AG04450 (cell line): Measurements from ENCODE around the gene AFG3L2. TPM values are rescaled to one million over a fixed set of nuclear protein-coding genes. Genes with fewer than 3 reads are reported as not detected.
"Not testable (repeated sequence)": the region's sequence is repeated elsewhere in the genome, so short reads cannot be mapped to it uniquely, and the experiment has no call there.

ENCODE experiments used
- CTCF ChIA-PET: fragments of 300-600, 350-600 bp; formaldehyde crosslinking; extraction: SDS; loops from one replicate; lab custom pipeline; 2022; ENCODE audit warnings: antibody characterized with exemption, inconsistent platforms; lab: Charles Lee
- POLR2A ChIA-PET: fragments of 350-600 bp; formaldehyde crosslinking; extraction: SDS; loops from one replicate; lab custom pipeline; 2021; ENCODE audit warnings: antibody characterized with exemption, inconsistent platforms; lab: Yijun Ruan, JAX
- DNase-seq: peaks from one replicate; pipeline ENCODE4 v3.0.0-alpha.2; 2011; ENCODE audit warnings: low read depth, low spot score
- H3K27ac ChIP-seq: one replicate; pipeline ENCODE4 v1.5.1; 2012; ENCODE audit warnings: low read depth, low read length, control low read depth
- H3K27me3 ChIP-seq: one replicate; pipeline ENCODE4 v1.6.0; 2012; ENCODE audit warnings: low read length; ENCODE audit not compliant: control insufficient read depth, insufficient read depth
- H3K4me3 ChIP-seq: 2 replicates; pipeline ENCODE4 v1.5.1; 2011; ENCODE audit warnings: mild to moderate bottlenecking, low read depth, low read length, control low read depth
- H3K9me3 ChIP-seq: 2 replicates; pipeline ENCODE4 v1.5.1; 2012; ENCODE audit warnings: low read length; ENCODE audit not compliant: control insufficient read depth, insufficient read depth
- CTCF ChIP-seq: IDR thresholded peaks from 2 replicates; pipeline ENCODE4 v1.5.1; 2011; ENCODE audit warnings: low read depth, low read length, control low read depth, inconsistent platforms
- polyA plus RNA-seq: library from polyadenylated mRNA; depleted of rRNA; stranded (reverse); fragments of >200 nt; gene quantifications from 2 replicates; pipeline ENCODE4 v1.2.3, GENCODE V29; 2011

Gene AFG3L2
- polyA plus RNA-seq, 1 experiment = 38.0 TPM

- DNase-seq = no peak
- Histone ChIP-seq H3K9me3 (no peaks in the 10 kb centered on the region; the same call in 1 of the 2 replicates), H3K27me3 (no peaks in the 10 kb centered on the region), H3K27ac (no peak overlapping the region), H3K4me3 (no peak overlapping the region)
- ChIA-PET CTCF (interaction anchor here (0.5 to 5.9 kb wide), 8 partner anchors 9 to 541 kb away, joined by 3 to 179 read pairs (median 10); partner anchors contain the start of genes PRELID3A and SPIRE1), POLR2A (no interaction called here)
- no peak for TF ChIP-seq CTCF
Measured at GRCh38 chr18:12393510-12393909, 16.5 kb upstream of the AFG3L2 start.

DNA sequence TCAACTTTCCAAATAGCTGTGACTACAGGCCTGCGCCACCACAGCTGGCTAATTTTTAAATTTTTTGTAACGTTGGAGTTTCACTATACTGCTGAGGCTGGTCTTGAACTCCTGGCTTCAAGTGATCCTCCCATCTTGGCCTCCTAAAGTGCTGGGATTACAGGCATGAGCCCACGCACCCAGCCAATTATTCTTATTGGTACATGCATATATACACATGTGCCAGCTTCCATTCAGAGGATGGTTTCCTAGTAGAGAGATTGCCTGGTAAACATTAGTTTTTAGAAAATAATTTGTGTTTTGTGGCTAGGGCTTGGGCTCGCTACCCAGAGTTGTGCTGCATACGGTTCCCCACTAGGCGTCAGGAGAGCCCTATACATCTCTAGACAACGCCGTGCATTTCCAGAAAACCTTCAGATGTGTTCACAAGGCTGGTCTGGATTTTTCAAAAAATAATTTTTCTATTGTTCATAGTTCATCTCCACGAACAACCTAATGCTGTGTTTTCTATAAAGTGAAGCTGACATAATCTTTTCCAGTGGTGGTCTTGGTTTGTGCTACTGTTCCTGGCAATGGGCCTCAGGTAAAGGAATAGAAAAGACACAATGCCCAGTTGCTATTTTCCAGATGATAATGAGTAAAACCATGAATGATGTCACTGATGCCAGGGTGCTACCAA is 14.6 kb upstream of the AFG3L2 start:
- H3K27me3 ChIP-seq = no peaks in the 10 kb centered on the region
- no peak overlapping the region for H3K27ac ChIP-seq
- peak; percentile 100 for TF ChIP-seq CTCF
- peak; percentile 42 for DNase-seq
- POLR2A ChIA-PET = no interaction called here
- CTCF ChIA-PET = interaction anchor here (0.6 to 5.9 kb wide), 48 partner anchors 9 to 749 kb away, joined by 3 to 179 read pairs (median 5); partner anchors contain the start of genes AFG3L2, CEP76, PRELID3A and SPIRE1
- H3K9me3 ChIP-seq = no peaks in the 10 kb centered on the region; the same call in 1 of the 2 replicates
- H3K4me3 ChIP-seq = no peak overlapping the region

- CTCF ChIA-PET = interaction anchor here (1.5 kb wide), 1 partner anchor 271 kb away, joined by 5 read pairs; no protein-coding TSS in a partner anchor
- POLR2A ChIA-PET = no interaction called here
- H3K4me3 ChIP-seq = no peak overlapping the region
- H3K27me3 ChIP-seq = no peaks in the 10 kb centered on the region
- no peak for TF ChIP-seq CTCF
- no peak for DNase-seq
- H3K9me3 ChIP-seq = no peaks in the 10 kb centered on the region
- H3K27ac ChIP-seq = no peak overlapping the region
Measured at GRCh38 chr18:12388442-12388841, 11.4 kb upstream of the AFG3L2 start.

- H3K27ac ChIP-seq = no peak overlapping the region
- no peak overlapping the region for H3K4me3 ChIP-seq
- CTCF ChIA-PET = interaction anchor here (1.5 to 4.2 kb wide), 2 partner anchors 8 to 10 kb away, joined by 7 to 21 read pairs; no protein-coding TSS in a partner anchor
- POLR2A ChIA-PET = no interaction called here
- TF ChIP-seq CTCF = no peak
- peaks cover 7% of the 10 kb centered on the region for H3K9me3 ChIP-seq
- no peaks in the 10 kb centered on the region for H3K27me3 ChIP-seq
- no peak for DNase-seq
Measured at GRCh38 chr18:12384261-12384660, 7.2 kb upstream of the AFG3L2 start.

- H3K27ac ChIP-seq, H3K27me3 ChIP-seq, H3K9me3 ChIP-seq, H3K4me3 ChIP-seq, POLR2A ChIA-PET, DNase-seq: not testable (repeated sequence)
- CTCF ChIA-PET = interaction anchor here (1.5 to 4.2 kb wide), 2 partner anchors 8 to 11 kb away, joined by 7 to 21 read pairs; no protein-coding TSS in a partner anchor
Measured at GRCh38 chr18:12383759-12384158, 6.7 kb upstream of the AFG3L2 start.

DNA sequence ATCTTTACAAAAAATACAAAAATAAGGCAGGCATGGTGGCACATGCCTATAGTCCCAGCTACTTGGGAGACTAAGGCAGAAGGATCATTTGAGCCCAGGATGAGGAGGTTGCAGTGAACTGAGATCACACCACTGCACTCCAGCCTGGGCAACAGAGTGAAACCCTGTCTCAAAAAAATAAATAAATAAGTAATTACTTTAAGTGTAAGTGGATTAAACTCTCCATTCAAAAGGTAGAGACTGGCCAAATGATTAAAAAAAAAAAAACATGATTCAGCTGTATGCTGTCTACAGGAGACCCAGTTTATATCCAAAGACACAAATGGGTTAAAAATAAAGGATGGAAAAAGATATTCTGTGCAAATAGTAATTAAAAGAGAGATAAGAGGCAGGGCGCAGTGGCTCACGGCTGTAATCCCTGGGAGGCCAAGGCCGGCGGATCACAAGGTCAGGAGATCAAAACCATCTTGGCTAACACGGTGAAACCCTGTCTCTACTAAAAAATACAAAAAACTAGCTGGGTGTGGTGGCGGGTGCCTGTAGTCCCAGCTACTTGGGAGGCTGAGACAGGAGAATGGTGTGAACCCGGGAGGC is 5.3 kb upstream of the AFG3L2 start:
- H3K27ac ChIP-seq, POLR2A ChIA-PET, H3K9me3 ChIP-seq, H3K4me3 ChIP-seq, DNase-seq, H3K27me3 ChIP-seq: not testable (repeated sequence)
- CTCF ChIA-PET = interaction anchor here (4.2 kb wide), 1 partner anchor 9 kb away, joined by 21 read pairs; no protein-coding TSS in a partner anchor

GRCh38 chr18:12378198-12378558 is 1.2 kb upstream of the AFG3L2 start:
- POLR2A ChIA-PET = interaction anchor here (0.6 to 1.5 kb wide), 5 partner anchors 90 to 570 kb away, joined by 3 to 6 read pairs (median 5); partner anchors contain the start of genes PTPN2 and SEH1L
- CTCF ChIA-PET = interaction anchor here (1.0 to 2.5 kb wide), 2 partner anchors 13 to 26 kb away, joined by 4 to 16 read pairs; no protein-coding TSS in a partner anchor
- not testable (repeated sequence) for DNase-seq, H3K27me3 ChIP-seq
- peak overlapping the region; percentile 76 for H3K4me3 ChIP-seq
- H3K9me3 ChIP-seq = peaks cover 11% of the 10 kb centered on the region
- peak overlapping the region; percentile 98 for H3K27ac ChIP-seq
